WTC11 (cell line): ENCODE data around the gene LGMN.

ENCODE experiments used
- E2F4 ChIP-seq: sonication (generic); formaldehyde crosslinking; IDR thresholded peaks from 2 replicates; pipeline ENCODE4 v1.8.1; 2022; ENCODE audit warnings: low read depth, mild to moderate bottlenecking, moderate library complexity, missing genetic modification reagents, borderline replicate concordance
- ETV6 ChIP-seq: sonication (generic); formaldehyde crosslinking; IDR thresholded peaks from 2 replicates; pipeline ENCODE4 v1.8.1; 2022; ENCODE audit warnings: mild to moderate bottlenecking, missing genetic modification reagents
- NFE2L1 ChIP-seq: sonication (generic); formaldehyde crosslinking; IDR thresholded peaks from 2 replicates; pipeline ENCODE4 v1.8.1; 2023; ENCODE audit warnings: missing genetic modification reagents
- RELA ChIP-seq: sonication (generic); formaldehyde crosslinking; IDR thresholded peaks from 2 replicates; pipeline ENCODE4 v1.8.1; 2022; ENCODE audit warnings: missing genetic modification reagents, mild to moderate bottlenecking, borderline replicate concordance
- ZBTB43 ChIP-seq: sonication (generic); formaldehyde crosslinking; IDR thresholded peaks from 2 replicates; pipeline ENCODE4 v1.8.1; 2023; ENCODE audit warnings: mild to moderate bottlenecking, missing genetic modification reagents
- TF ChIP-seq, protein P1 (sequence below): fragments of 200-600 bp; IDR thresholded peaks from 2 replicates; pipeline ENCODE4 v1.8.0; 2022; ENCODE audit warnings: antibody characterized with exemption
- TF ChIP-seq, protein P2 (sequence below): sonication (generic); formaldehyde crosslinking; IDR thresholded peaks from 2 replicates; pipeline ENCODE4 v1.8.0; 2022; ENCODE audit warnings: missing genetic modification reagents

GRCh38 chr14:92690171-92691011, 58.0 kb downstream of the LGMN start:
- TF ChIP-seq ZBTB43 (CRISPR knock-in tag), result no peak
- TF ChIP-seq, protein P1, sequence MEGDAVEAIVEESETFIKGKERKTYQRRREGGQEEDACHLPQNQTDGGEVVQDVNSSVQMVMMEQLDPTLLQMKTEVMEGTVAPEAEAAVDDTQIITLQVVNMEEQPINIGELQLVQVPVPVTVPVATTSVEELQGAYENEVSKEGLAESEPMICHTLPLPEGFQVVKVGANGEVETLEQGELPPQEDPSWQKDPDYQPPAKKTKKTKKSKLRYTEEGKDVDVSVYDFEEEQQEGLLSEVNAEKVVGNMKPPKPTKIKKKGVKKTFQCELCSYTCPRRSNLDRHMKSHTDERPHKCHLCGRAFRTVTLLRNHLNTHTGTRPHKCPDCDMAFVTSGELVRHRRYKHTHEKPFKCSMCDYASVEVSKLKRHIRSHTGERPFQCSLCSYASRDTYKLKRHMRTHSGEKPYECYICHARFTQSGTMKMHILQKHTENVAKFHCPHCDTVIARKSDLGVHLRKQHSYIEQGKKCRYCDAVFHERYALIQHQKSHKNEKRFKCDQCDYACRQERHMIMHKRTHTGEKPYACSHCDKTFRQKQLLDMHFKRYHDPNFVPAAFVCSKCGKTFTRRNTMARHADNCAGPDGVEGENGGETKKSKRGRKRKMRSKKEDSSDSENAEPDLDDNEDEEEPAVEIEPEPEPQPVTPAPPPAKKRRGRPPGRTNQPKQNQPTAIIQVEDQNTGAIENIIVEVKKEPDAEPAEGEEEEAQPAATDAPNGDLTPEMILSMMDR, result no peak
- no peak for TF ChIP-seq NFE2L1 (CRISPR knock-in tag)
- TF ChIP-seq ETV6 (CRISPR knock-in tag), result no peak
- TF ChIP-seq E2F4 (CRISPR knock-in tag), result no peak
- no peak for TF ChIP-seq RELA (CRISPR knock-in tag)
- TF ChIP-seq, protein P2, sequence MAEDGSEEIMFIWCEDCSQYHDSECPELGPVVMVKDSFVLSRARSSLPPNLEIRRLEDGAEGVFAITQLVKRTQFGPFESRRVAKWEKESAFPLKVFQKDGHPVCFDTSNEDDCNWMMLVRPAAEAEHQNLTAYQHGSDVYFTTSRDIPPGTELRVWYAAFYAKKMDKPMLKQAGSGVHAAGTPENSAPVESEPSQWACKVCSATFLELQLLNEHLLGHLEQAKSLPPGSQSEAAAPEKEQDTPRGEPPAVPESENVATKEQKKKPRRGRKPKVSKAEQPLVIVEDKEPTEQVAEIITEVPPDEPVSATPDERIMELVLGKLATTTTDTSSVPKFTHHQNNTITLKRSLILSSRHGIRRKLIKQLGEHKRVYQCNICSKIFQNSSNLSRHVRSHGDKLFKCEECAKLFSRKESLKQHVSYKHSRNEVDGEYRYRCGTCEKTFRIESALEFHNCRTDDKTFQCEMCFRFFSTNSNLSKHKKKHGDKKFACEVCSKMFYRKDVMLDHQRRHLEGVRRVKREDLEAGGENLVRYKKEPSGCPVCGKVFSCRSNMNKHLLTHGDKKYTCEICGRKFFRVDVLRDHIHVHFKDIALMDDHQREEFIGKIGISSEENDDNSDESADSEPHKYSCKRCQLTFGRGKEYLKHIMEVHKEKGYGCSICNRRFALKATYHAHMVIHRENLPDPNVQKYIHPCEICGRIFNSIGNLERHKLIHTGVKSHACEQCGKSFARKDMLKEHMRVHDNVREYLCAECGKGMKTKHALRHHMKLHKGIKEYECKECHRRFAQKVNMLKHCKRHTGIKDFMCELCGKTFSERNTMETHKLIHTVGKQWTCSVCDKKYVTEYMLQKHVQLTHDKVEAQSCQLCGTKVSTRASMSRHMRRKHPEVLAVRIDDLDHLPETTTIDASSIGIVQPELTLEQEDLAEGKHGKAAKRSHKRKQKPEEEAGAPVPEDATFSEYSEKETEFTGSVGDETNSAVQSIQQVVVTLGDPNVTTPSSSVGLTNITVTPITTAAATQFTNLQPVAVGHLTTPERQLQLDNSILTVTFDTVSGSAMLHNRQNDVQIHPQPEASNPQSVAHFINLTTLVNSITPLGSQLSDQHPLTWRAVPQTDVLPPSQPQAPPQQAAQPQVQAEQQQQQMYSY (CRISPR knock-in tag), result no peak
